LNCaP clone FGC (cell line): ENCODE data around the gene CHD2.

Experiments used
- DNase-seq: peaks from one replicate; pipeline ENCODE4 v3.0.0-alpha.2; 2011; ENCODE audit warnings: low read depth
- H3K4me3 ChIP-seq: 2 replicates; pipeline ENCODE4 v1.5.1; 2011; ENCODE audit warnings: mild to moderate bottlenecking, low read depth, low read length, control low read depth
- TF ChIP-seq, protein P1 (sequence below): IDR thresholded peaks from 2 replicates; pipeline ENCODE4 v1.5.1; 2012; ENCODE audit warnings: mild to moderate bottlenecking; ENCODE audit not compliant: control insufficient read depth, insufficient read depth; ENCODE audit errors: extremely low read depth

The CHD2 gene

DNA sequence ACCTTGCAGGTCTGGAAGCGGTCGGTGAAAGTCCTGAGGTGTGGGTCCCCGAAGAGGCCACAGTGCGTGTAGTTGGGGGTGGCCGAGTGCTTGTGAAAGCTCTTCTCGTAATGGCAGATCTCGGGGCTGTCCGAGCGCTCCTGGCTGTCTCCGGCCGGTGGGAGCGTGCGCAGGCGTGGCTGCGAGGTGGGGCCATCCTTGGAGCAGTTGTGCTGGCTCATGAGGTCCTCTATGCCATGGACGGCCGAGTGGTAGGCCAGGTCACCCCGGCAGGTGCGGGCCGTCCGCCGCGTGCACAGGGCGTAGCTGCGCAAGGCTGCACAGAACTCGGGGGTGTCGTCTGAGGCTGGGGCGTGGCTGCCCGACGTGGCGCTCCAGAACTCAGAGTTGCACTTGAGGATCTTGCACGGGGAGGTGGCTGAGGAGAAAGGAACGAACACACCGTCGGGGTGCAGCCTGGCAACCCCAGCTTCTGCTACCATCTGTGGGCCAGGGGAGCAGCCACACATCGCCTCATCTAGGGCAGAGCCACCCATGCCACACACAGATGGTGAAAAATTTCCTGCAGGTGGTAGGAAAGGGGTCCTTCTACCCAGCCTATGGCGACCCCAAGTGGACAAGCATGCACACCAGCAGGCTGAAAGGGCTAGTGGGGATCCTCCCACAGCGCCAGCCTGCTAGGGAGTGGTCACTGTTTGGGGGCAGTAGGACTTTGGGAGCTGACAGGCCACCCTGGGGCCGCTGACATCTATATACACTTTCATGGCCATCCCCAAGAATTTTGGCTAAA is 152.2 kb downstream of the CHD2 start:
- H3K4me3 ChIP-seq, result no peak overlapping the region
- TF ChIP-seq, protein P1, sequence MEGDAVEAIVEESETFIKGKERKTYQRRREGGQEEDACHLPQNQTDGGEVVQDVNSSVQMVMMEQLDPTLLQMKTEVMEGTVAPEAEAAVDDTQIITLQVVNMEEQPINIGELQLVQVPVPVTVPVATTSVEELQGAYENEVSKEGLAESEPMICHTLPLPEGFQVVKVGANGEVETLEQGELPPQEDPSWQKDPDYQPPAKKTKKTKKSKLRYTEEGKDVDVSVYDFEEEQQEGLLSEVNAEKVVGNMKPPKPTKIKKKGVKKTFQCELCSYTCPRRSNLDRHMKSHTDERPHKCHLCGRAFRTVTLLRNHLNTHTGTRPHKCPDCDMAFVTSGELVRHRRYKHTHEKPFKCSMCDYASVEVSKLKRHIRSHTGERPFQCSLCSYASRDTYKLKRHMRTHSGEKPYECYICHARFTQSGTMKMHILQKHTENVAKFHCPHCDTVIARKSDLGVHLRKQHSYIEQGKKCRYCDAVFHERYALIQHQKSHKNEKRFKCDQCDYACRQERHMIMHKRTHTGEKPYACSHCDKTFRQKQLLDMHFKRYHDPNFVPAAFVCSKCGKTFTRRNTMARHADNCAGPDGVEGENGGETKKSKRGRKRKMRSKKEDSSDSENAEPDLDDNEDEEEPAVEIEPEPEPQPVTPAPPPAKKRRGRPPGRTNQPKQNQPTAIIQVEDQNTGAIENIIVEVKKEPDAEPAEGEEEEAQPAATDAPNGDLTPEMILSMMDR, result peak; percentile 10; the same call in 1 of the 2 replicates
- no peak for DNase-seq

DNA sequence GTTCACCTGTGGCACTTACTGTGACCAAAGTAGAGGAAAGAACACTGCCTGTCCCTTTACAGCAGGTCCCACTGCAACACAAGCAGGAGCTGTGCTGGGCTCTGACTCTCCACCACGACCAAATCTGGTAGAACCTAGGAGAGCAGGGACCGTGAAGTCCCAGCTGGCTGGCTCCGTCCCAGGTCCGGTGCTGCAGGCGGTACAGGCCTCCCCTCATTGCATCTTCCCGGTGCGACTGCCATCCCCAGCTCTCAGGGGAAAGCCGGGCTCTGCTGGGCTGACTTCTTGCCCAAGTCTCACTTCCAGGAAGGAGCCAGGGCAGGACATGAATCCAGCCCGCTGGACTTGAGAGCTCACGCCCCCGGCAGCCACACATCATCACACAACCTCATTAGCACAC is 155.1 kb downstream of the CHD2 start:
- H3K4me3 ChIP-seq, result no peak overlapping the region
- no peak for DNase-seq
- TF ChIP-seq, protein P1, result no peak

DNA sequence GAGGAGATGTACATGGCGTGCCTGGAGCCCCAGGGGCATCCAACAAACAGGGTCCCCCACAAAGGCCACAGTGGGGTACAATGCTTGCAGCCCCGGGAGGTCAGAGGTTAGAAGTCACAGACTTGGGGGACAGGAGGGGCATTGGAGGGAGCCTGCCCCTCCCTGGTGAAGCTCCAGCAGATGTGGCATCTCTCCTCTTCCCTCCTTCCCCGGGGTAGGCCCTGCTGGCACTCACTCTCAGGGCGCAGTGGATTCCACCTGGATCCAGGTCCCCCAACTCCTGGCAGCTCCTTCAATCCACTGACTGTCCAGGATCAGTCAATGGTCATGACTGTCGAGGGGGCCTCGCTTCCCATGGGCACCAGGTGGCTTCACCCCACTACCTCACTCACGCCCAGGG is 156.7 kb downstream of the CHD2 start:
- DNase-seq, result no peak
- H3K4me3 ChIP-seq, result no peak overlapping the region
- TF ChIP-seq, protein P1, result no peak

DNA sequence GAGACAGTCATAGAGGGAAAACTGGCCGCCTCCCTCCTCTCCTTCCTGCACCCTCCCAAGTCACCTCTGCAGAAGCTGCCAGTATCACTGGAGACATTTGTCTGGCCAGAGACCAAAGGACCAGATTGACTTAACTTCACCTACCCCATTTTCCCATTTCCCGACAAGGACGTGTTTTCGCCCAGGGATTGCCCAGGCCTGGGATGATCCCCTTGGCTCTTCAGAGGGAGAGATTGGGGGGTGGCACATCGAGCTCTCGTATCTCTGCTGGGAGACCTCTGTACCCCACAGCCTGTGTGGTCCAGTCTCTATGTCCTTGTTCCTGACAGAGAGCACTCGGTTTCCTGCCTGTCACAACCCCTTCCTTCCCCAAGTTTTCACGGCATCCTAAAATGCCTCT is 157.5 kb downstream of the CHD2 start:
- no peak overlapping the region for H3K4me3 ChIP-seq
- no peak for DNase-seq
- TF ChIP-seq, protein P1, result no peak

DNA sequence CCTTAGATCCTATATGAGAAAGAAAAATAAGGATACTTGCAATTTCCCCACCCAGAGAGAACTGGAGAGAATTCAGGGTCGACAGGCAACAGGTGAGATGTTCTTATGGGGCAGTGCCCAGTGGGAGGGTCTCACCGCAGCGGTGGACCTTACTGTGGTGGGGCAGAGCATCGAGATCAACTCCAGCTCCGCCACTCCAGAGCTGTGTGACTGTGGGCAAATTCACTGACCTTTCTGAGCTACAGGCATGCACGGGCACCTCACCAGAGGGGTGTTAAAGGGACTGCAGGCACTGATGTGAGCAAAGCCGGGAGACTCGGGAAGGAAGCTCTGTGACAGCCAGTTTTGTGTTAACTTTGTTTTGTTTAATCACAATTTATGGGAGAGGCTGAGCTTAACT is 158.0 kb downstream of the CHD2 start:
- no peak for DNase-seq
- H3K4me3 ChIP-seq, result no peak overlapping the region
- TF ChIP-seq, protein P1, result no peak

DNA sequence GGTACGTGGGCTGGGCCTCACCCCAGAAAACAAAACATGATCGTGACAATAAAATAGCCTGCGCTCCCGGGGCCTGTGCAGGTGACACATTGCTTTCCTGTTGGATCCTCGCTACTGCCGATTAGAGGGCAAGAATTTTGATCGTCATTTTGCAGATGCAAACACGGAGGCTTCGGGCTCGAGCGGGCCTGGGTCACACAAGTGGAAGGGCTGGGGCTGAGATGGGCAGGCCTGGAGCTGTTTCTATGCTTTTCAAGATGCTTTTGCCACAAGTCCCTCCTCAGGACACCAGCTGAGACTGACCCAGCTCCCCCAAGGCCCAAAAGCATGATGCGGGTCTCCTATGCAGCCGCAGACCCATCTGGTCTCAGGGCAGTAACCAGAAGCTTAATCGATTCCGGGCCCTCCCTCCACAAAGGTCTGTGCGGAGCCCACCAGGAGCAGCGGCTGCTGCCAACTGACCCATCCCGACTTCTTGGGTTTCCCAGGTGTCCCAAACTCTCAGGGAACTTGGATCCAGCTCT is 158.8 kb downstream of the CHD2 start:
- H3K4me3 ChIP-seq, result no peak overlapping the region
- TF ChIP-seq, protein P1, result no peak
- DNase-seq, result no peak

DNA sequence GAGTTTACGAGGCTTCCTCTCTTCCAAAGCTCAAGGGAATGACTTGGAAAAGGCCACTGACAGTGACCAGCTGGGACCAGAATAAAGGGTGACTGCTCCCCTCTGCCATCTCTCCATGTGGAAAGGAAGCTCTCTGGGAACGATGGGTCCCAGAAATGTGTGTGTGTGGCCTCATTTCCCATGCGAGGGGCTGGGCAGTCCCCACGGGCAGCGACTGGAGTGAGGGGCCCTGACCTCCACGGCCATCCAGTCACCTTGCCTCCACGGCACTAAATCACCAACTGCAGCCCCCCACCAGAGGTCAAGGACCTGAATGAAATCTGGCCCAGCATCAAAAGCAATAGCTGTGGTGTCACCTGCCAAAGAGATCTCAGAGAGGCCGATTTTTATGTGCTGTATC is 159.3 kb downstream of the CHD2 start:
- H3K4me3 ChIP-seq, result no peak overlapping the region
- TF ChIP-seq, protein P1, result no peak
- no peak for DNase-seq
